CD4-positive, alpha-beta T cell treated with Interleukin-15 for 1 hour (primary cell): ENCODE data around the gene THAP8.

Source experiments
- DNase-seq: peaks from one replicate; pipeline ENCODE4 v3.0.0-alpha.2; 2020

Gene THAP8, protein sequence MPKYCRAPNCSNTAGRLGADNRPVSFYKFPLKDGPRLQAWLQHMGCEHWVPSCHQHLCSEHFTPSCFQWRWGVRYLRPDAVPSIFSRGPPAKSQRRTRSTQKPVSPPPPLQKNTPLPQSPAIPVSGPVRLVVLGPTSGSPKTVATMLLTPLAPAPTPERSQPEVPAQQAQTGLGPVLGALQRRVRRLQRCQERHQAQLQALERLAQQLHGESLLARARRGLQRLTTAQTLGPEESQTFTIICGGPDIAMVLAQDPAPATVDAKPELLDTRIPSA

GRCh38 chr19:36054119-36054732 lies at the start of gene THAP8:
Gene THAP8 (minus strand): TSS chr19:36054285. CDS start chr19:36054217, 68 bp downstream.
- DNase-seq, result peak; percentile 100

GRCh38 chr19:36103040-36103626 lies 49.0 kb upstream of the THAP8 start:
- DNase-seq, result no peak

GRCh38 chr19:36101550-36102327 lies 47.7 kb upstream of the THAP8 start:
- DNase-seq, result no peak

DNA sequence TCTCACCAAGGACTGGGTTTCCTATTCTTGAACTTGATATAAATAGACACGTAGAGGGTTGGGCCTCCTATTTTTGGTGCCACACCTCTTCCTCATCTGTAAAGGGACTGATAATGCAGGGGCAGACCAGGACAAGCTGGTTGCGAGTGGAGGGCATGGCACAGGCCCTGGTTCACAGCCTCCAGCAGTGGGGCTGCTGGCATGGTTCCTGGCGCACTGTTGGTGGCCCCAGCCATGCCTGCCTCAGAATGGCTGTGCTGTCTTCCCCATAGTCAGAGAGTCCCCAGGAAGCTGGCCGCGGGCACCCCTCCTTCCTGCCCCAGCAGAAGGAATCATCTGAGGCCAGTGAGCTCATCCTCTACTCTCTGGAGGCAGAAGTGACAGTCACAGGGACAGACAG lies 46.4 kb upstream of the THAP8 start:
- DNase-seq, result no peak

- DNase-seq, result no peak
Observed at GRCh38 chr19:36099166-36099785, 45.2 kb upstream of the THAP8 start.

DNA sequence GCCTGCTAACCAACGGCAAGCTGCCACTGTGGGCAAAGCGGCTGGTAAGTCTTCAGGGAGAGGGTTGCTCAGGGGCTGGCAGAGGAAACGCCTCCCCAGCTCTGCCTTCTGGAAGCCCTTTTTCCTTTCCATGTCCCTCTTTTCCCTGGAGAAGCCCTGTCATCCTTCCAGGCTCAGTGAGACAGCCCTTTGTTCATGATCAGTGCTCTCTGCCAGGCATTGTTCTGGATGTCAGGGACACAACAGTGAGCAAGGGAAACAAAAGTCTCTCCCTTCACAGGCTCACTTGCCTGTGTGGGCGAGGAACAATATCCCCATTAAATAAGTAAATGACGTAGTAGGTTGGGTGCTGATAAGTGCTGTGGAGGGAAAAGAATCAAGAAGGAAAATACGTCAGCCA lies 43.0 kb upstream of the THAP8 start:
- DNase-seq, result no peak

GRCh38 chr19:36093687-36094086 lies 39.6 kb upstream of the THAP8 start:
- DNase-seq, result no peak

- no peak for DNase-seq
Observed at GRCh38 chr19:36093146-36093662, 39.1 kb upstream of the THAP8 start.

DNA sequence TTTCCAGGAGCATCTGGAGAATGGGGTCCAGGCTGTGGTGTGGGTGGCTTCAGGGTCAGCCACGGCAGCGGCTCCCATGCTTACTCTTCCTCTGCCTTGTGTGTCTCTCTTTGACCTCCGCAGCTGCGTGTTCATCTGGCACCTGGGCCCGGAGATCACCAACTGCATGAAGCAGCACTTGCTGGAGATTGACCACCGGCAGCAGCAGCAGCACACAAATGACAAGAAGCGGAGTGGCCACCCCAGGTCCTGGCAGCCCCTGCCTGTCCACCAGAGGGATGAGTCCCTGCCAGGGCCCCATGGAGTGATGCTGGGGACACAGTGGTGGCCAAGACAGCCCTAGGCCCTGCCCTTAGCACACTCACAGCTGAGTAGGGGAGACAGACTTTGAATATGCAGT lies 38.5 kb upstream of the THAP8 start:
- DNase-seq, result no peak

GRCh38 chr19:36090910-36091695 lies 37.0 kb upstream of the THAP8 start:
- DNase-seq, result no peak

GRCh38 chr19:36089847-36090246 lies 35.8 kb upstream of the THAP8 start:
- no peak for DNase-seq

- DNase-seq, result no peak
Observed at GRCh38 chr19:36086326-36086725, 32.2 kb upstream of the THAP8 start.

- DNase-seq, result no peak
Observed at GRCh38 chr19:36084231-36085009, 30.3 kb upstream of the THAP8 start.

- no peak for DNase-seq
Observed at GRCh38 chr19:36082916-36083315, 28.8 kb upstream of the THAP8 start.

- DNase-seq, result no peak
Observed at GRCh38 chr19:36081894-36082293, 27.8 kb upstream of the THAP8 start.

DNA sequence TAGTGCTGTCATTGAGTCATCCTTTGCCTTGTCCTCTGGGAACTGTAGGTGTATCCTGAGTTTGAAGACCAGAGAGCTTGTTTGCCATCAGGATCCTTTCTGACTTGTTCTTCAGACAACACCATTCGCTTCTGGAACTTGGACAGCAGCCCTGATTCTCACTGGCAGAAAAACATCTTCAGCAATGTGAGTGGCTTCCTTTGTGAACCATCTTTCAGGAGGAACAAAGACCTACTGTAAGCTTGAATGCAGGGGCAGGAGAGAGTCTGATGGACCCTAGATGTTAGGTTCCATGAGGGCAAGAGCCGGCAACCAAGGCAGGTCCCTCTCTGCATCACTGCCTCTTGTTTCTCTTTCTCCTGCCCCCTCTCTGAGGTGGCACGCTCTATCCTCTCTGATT lies 27.3 kb upstream of the THAP8 start:
- DNase-seq, result no peak

- DNase-seq, result no peak
Observed at GRCh38 chr19:36079389-36079945, 25.4 kb upstream of the THAP8 start.

DNA sequence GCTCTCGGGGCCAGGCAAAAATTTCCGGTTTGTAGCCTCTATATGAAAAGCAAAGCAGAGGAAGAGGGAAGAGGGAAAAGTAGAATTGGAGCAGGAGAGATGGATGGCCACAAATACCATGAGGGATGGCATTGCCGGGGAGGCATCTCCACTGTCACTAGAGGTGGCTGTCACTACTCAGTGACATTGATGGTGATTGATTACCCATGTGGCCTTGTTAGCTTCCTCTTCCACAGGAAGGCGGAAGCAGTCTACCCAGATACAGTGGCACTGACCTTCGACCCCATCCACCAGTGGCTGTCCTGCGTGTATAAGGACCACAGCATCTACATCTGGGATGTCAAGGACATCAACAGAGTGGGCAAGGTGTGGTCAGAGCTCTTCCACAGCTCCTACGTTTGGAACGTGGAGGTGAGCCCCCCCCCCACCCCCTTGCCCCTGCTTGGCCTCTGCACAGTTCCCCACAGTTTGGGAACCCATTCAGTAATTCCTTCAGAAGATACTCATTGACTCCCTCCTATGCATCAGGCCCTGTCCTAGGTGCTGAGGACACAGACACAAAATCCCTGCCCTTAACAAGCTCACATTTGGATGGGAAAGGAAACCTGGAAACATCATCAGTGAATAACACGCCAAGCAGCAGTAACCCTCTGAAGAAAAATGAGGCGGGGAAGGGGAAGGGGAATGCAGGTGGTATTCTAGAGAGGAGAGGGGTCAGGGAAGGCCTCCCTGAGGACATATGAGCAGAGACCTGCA lies 19.2 kb upstream of the THAP8 start:
- DNase-seq, result no peak

- DNase-seq, result no peak
Observed at GRCh38 chr19:36072081-36072480, 18.0 kb upstream of the THAP8 start.
